NB4 (cell line): Measurements from ENCODE around the gene SPRR2E.

Experiments
- MYC ChIP-seq: IDR thresholded peaks from 2 replicates; pipeline ENCODE4 v1.6.1; 2011; ENCODE audit warnings: low read depth, low read length
- POLR2A ChIP-seq: IDR thresholded peaks from 2 replicates; pipeline ENCODE4 v1.6.1; 2011; ENCODE audit warnings: mild to moderate bottlenecking; ENCODE audit not compliant: insufficient read length; ENCODE audit errors: extremely low read depth
- TF ChIP-seq, protein P1 (sequence below): IDR thresholded peaks from one replicate; pipeline ENCODE4 v1.5.1; 2012; ENCODE audit warnings: low read depth, low read length

- TF ChIP-seq POLR2A, result no peak
- TF ChIP-seq, protein P1, sequence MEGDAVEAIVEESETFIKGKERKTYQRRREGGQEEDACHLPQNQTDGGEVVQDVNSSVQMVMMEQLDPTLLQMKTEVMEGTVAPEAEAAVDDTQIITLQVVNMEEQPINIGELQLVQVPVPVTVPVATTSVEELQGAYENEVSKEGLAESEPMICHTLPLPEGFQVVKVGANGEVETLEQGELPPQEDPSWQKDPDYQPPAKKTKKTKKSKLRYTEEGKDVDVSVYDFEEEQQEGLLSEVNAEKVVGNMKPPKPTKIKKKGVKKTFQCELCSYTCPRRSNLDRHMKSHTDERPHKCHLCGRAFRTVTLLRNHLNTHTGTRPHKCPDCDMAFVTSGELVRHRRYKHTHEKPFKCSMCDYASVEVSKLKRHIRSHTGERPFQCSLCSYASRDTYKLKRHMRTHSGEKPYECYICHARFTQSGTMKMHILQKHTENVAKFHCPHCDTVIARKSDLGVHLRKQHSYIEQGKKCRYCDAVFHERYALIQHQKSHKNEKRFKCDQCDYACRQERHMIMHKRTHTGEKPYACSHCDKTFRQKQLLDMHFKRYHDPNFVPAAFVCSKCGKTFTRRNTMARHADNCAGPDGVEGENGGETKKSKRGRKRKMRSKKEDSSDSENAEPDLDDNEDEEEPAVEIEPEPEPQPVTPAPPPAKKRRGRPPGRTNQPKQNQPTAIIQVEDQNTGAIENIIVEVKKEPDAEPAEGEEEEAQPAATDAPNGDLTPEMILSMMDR, result no peak
- TF ChIP-seq MYC, result no peak
These were observed 28.6 kb upstream of the SPRR2E start for GRCh38 chr1:153122831-153123421.
